DMS 273 (cell line): Measurements from ENCODE around the gene ATP4A.
"Not testable (repeated sequence)": the region's sequence is repeated elsewhere in the genome, so short reads cannot be mapped to it uniquely, and the experiment has no call there.

Experiments
- DNase-seq: peaks from one replicate; lab custom pipeline; 2025; ENCODE audit not compliant: unreplicated experiment; lab: John Stamatoyannopoulos, UW

The ATP4A gene

GRCh38 chr19:35563207-35563829 is at the start of gene ATP4A:
Gene ATP4A (minus strand): TSS chr19:35563658. CDS start chr19:35563629, 29 bp downstream.
- DNase-seq = no peak

- DNase-seq = peak; percentile 97
These were observed 49.3 kb upstream of the ATP4A start, which contains the start of gene HAUS5 for GRCh38 chr19:35612559-35613321. Gene HAUS5 (plus strand): TSS chr19:35612735. CDS start chr19:35612795, 60 bp downstream.

- DNase-seq = no peak
These were observed 48.7 kb upstream of the ATP4A start for GRCh38 chr19:35612224-35612558.

DNA sequence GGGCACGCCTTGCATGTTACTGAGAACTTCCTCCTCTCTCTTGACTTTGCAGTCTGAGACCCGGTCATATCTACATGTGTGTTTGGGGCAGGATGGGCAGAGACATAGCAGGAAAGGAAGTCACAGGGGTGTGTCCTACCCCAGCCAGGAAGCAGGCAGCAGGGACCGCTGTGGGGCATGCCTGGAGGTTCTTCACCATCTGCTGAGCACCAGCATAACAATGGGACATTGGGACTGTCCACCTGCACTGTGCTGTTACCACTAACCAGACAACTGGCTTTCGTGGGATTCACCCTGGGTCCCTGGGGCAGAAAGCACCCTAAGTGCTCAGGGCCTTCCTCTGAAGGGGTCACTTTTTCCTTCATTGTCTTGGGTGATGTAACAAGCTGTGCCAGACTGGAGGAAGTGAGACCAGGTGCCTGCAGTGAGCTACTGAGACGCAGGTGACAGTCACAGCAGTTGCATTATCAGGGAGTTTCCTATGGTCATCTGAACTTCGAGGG is 46.4 kb upstream of the ATP4A start:
- no peak for DNase-seq

DNA sequence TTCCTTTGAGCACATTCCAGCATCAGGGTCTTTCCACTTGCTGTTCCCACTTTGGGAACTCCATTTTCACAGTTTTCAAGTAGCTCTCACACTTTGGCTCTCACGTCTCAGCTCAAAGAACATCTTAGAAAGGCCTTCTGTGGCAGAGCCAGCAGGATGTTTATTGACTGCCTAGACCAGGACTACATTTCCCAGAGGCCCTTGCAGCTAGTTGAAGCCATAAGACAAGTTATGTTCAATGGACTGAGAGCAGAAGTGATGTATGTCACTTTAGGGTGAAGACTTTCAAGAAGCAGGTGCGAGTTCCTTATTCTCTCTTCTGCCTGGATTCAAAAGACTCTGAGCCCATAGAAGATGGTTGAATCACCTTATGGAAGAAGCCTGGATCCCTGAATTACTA is 44.8 kb upstream of the ATP4A start:
- peak; percentile 12 for DNase-seq

DNA sequence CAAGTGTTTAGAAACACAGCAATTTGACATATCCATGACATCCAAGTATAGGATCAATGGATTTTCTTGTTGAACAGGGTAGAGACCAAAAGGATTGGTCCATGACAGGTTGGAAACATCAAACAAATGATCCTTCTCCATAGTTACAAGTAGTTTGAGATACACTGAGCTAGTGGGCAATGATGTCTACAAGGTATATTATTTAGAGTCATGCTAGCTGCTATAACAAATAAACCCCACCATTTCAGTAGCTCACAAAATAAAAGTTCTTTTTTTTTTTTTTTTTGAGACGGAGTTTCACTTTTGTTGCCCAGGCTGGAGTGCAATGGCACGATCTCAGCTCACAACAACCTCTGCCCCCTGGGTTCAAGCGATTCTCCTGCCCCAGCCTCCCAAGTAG is 44.2 kb upstream of the ATP4A start:
- DNase-seq = no peak

- not testable (repeated sequence) for DNase-seq
These were observed 43.7 kb upstream of the ATP4A start for GRCh38 chr19:35607170-35607569.

DNA sequence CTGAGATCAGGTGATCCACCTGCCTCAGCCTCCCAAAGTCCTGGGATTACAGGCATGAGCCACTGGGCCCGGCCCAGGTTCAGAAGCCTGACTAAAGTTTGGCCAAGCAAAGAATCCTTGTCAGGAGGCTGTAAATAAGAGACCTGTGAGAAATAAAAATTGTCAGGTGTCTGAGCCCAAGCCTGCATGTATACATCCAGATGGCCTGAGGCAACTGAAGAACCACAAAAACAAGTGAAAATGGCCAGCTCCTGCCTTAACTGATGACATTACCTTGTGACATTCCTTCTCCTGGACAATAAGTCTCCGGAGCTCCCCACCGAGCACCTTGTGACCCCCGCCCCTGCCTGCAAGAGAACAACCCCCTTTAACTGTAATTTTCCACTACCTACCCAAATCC is 41.0 kb upstream of the ATP4A start:
- DNase-seq = not testable (repeated sequence)

DNA sequence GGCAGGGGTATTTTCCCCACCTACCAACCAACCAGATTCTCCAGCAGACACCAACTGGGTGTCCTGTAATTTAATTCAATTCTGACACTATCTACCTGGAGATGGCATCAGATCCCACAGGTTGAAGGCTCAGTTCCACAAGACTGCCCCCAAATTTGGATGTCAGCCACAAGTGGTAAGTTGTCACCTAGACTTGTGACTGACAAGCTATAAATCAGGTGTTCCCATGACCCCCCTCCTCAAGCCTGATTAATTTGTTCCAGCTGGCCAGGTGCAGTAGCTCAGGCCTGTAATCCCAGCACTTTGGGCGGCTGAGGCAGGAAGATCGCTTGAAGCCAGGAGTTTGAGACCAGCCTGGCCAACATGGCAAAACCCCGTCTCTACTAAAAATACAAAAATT is 38.5 kb upstream of the ATP4A start:
- DNase-seq = no peak

DNA sequence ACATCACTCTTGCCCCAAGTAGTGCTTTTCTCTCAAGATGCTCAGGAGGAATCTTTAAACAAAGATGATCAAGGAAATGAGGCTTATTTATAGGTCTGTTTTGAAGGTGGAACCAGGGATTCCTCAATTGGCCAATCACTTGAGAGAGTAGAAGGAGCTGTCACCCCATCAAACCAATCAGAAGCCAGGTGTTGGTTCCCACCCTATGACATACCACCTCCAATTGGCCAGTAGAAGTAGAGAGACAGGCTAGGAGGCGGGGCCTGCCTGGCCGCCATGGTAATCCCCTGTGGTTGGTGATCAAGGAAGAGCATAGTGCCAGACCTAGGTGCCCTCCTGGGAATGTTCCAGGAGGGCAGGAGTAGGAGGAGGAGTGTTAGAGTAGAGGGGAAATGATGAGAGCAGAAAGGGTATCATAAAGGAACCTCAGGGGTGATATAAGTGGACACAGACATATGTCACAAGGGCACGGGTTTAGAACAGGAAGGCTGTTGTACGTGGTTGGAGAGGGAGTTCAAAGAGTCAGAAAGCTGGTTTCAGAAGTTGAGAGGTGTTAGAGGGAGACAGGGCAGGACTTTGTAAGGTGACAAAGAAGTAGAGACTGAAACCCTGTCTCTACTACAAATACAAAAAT is 33.0 kb upstream of the ATP4A start:
- peak; percentile 33 for DNase-seq

- no peak for DNase-seq
These were observed 32.5 kb upstream of the ATP4A start for GRCh38 chr19:35595928-35596327.

GRCh38 chr19:35595026-35595425 is 31.6 kb upstream of the ATP4A start:
- not testable (repeated sequence) for DNase-seq

- DNase-seq = peak; percentile 53
These were observed 28.8 kb upstream of the ATP4A start for GRCh38 chr19:35592226-35592625.

GRCh38 chr19:35590875-35591274 is 27.4 kb upstream of the ATP4A start:
- no peak for DNase-seq

- DNase-seq = no peak
These were observed 23.9 kb upstream of the ATP4A start for GRCh38 chr19:35587321-35587720.

GRCh38 chr19:35585848-35586247 is 22.4 kb upstream of the ATP4A start, which contains the start of gene PMIS2:
Gene PMIS2 (plus strand): TSS chr19:35586173. CDS start chr19:35586260, 87 bp downstream.
- DNase-seq = peak; percentile 60

GRCh38 chr19:35582760-35583159 is 19.3 kb upstream of the ATP4A start:
- DNase-seq = no peak

DNA sequence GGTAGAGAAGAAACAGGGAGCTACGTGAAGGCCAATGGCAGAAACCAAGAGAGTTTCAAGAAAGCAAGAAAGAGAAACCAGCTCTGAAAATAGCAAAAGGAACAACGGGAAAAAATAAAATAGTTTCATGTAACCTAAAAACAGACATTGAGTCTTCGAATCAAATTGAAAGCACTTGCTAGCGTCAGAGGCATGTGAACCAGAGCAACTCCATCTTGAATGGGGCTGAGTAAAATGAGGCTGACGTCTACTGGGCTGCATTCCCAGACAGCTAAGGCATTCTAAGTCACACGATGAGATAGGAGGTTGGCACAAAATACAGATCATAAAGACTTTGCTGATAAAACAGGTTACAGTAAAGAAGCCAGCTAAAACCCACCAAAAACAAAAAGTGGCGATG is 15.2 kb upstream of the ATP4A start:
- no peak for DNase-seq

DNA sequence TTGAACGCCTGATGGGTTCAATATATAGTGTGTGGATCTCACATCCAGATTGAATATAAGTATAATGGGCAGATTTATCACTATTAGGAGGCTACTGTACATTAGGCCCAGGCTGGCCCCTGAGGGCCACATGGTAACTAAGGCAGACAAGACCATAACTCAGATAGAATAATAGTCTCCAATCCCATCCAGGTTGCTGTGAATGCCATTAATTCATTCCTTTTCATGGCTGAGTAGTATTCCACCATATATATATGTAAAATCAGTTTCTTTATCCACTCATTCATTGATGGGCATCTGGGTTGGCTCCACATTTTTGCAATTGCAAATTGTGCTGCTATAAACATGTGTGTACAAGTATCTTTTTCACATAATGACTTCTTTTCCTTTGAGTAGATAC is 14.5 kb upstream of the ATP4A start:
- no peak for DNase-seq

DNA sequence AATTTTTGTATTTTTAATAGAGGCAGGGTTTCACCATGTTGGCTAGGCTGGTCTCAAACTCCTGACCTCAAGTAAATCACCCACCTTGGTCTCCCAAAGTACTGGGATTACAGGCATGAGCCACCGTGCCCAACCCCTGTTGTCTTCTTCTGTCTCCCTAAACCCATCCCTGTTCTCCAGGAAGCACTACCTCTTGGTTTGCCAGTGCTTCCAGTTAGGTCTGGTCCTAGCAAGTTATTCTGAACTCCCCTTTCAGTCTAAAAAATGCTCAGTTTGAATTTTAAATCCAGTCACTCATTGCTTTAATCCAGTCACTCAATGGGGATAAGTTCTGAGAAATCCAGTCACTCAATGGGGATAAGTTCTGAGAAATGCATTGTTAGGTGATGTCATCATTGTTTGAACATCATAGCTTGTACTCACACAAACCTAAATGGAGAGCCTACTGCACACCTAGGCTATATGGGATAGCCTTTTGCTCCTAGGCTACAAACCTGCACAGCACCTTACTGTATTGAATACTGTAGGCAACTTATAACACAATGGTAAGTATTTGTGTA is 8.0 kb upstream of the ATP4A start:
- DNase-seq = no peak

- no peak for DNase-seq
These were observed 5.9 kb upstream of the ATP4A start for GRCh38 chr19:35569281-35569781.
